Measurements from ENCODE around the gene PRSS33.

Gene PRSS33

DNA sequence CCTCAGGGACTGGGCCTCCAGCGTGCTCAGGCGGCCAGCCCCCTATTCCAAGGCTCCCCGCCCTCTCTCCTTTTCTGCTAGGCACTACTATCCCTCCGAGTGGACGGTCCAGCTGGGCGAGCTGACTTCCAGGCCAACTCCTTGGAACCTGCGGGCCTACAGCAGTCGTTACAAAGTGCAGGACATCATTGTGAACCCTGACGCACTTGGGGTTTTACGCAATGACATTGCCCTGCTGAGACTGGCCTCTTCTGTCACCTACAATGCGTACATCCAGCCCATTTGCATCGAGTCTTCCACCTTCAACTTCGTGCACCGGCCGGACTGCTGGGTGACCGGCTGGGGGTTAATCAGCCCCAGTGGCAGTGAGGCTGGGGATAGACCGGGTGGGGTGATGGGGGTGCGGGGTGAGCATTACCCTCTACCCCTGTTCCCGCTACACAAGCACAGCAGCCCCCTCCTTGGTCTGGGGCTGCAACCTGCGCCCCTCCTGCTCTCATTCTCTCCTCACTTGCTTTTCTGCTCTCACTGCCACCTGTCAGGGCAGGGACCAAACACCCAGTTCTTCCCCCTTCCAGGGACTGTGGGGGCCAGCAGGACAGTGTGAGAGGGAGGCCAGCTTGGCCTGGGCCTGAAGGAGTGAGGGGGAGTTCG, 12.0 kb upstream of the PRSS33 start:
- no peak for DNase-seq (ENCODE audit: low spot score)

DNA sequence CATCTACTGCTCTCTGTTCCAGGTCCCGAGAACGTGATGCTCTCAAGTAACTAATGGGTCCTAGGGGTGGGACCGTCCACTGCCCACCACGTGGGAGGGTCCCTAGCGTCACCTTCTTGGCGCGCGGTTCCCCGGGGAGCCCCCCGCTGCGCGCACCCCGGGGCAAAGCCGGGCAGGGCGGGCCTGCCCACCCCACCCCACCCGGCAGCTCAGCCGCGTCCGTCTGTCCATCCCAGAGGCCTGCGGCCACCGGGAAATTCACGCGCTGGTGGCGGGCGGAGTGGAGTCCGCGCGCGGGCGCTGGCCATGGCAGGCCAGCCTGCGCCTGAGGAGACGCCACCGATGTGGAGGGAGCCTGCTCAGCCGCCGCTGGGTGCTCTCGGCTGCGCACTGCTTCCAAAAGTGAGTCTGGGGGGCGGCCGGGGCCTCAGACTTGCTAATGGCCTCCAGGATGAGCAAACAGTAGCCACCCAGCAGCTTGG, 11.4 kb upstream of the PRSS33 start:
- no peak for DNase-seq (ENCODE audit: low spot score)

DNA sequence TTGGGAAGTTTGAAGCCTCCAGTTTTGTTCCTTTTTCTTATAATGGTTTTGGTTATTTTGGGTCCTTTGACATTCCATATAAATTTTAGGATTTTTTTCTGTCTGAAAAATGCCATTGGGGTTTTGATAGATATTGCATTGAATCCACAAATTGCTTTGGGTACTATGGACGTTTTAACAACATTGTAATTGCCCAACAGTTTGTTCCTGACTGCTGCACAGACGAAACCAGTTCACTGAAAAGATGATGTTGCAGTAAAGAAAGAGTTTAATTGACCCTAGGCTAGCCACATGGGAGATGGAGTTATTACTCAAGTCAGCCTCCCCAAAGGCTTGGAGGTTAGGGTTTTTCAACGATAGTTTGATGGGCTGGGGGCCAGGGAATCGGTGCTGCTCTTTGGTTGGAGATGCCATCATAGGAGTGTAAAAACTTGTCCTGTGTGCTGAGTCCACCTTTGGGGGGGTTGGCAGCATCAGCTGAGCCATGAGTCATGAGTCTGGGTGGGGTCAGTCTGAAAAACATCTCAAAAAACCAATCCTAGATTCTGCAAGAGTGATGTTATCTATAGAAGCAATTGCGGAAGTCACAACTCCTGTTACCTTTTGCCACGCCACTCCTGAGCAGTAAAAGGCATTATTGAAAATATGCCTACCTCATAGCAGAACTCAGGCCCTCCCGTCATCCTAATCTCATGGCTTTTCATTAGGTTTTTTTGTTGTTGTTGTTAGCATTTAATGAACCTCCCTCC, 8.2 kb upstream of the PRSS33 start:
- DNase-seq (ENCODE audit: low spot score): peak; percentile 67

DNA sequence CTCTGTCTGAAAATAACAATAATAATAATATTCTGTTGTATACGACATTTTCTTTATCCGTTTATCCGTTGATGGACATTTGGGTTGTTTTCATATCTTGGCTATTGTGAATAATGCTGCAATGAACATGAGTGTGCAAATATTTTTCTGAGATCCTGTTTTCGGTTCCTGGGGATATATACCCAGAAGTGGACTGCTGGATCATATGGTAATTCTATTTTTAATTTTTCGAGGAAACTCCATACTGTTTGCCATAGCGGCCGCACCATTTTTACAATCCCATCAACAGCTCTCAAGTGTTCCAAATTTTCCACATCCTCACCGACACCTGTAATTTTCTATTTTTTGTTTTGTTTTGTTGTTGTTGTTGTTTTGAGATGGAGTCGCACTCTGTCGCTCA, 5.6 kb upstream of the PRSS33 start:
- DNase-seq (ENCODE audit: low spot score): no peak

DNA sequence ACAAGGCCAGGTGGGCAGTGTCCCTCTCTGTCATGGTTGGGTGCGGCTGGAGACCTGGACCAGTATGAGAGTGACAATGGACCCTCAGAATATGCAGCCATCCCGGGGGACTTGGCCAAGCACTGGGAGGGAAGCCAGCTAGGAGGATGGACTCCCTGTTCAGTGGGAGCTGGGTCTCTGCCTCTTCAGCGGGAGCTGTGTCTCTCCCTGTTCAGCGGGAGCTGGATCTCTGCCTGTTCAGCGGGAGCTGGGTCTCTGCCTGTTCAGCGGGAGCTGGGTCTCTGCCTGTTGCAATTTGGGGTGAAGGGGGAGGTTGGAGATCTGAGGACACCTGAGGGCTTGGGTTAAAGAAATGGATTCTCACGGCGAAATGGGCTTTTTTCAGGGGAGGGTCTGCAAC, 3.8 kb upstream of the PRSS33 start:
- DNase-seq (ENCODE audit: low spot score): no peak

DNA sequence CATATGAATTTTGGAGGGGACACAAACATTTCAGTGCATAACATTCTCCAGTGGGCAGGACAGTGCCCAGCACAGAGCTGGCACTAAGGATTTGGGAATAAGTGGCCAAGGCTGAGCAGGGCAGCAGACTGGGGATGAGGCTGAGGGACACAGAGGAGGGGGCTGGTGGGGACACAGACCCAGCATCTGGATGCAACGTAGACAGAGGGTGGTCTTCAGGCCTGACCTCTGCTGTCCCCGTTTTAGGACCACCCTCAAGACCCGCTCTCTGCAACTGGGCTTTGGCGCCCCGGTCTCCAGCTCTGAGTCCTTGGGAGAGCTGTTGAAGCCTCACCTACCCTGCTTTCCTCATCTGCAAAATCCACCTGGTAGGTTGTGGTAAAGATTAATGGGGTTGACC, 3.3 kb upstream of the PRSS33 start:
- no peak for DNase-seq (ENCODE audit: low spot score)

DNA sequence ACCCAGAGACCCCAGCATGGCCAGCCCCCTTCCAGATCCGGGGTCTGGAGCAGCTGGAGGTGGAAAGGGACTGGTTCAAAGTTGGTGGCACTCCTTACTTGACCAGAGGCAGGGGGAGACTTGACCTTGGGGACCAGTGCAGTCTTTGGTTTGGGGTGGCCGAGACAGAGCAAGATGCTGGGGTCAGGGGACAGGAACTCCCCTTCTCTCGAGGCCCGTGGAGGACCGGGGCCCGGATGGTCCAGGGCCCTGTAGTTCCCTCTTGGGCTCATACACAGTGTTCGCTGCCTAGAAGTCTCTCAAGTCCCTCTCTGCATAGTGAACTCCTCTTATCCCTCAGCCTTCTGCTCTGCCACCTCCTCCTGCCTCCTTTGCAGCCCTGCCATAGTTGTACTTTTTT, 601 bp upstream of the PRSS33 start:
- DNase-seq (ENCODE audit: low spot score): no peak

DNA sequence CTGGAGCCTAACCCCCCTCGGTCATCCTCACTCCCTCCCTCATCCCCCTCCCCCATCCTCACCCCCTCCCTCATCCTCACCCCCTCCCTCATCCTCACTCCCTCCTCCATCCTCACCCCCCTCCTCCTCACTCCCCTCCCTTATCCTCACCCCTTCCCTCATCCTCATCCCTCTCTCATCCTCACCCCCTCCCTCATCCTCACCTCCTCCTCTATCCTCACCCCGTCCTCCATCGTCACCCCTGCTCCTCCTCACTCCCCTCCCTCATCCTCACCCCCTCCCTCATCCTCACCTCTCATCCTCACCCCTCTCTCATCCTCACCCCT, 571 bp downstream of the PRSS33 start:
- DNase-seq (ENCODE audit: low spot score): no peak

DNA sequence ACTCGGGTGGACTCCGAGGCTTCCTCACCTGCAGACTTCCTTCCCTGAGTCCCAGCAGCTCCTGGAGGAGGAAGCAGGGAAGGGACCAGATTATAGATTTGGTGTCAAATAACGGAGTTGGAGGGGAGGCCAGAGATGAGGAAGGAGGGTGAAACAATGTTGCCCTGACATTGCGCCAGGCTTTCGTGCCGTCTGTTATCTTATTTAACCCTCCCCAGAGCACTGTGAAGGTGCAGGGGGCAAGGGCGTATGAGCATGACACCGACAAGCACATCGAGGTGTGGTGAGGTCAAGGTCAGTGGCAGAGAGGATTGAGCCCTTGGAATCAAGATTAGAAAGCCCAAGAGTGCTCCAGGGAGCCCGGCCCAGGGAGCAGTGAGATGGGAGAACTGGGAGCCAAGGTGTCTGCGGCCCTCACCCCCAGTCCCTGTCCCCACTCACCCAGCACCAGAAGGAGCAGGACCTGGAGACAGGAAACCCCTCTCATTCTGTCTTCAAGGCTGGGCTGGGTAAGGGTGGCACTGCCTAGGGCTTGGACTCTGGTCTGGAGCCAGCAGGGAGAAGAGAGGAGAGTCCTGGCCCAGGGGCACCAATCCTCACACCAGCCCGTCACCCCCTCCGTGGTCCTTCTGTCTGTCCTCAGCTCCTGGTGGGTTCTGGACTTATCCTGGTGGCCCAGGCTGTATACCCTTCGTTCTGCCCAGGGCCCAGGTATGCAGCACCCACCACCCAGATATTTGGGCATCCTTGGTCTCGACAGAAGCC, 1.1 kb downstream of the PRSS33 start:
- no peak for DNase-seq (ENCODE audit: low spot score)

DNA sequence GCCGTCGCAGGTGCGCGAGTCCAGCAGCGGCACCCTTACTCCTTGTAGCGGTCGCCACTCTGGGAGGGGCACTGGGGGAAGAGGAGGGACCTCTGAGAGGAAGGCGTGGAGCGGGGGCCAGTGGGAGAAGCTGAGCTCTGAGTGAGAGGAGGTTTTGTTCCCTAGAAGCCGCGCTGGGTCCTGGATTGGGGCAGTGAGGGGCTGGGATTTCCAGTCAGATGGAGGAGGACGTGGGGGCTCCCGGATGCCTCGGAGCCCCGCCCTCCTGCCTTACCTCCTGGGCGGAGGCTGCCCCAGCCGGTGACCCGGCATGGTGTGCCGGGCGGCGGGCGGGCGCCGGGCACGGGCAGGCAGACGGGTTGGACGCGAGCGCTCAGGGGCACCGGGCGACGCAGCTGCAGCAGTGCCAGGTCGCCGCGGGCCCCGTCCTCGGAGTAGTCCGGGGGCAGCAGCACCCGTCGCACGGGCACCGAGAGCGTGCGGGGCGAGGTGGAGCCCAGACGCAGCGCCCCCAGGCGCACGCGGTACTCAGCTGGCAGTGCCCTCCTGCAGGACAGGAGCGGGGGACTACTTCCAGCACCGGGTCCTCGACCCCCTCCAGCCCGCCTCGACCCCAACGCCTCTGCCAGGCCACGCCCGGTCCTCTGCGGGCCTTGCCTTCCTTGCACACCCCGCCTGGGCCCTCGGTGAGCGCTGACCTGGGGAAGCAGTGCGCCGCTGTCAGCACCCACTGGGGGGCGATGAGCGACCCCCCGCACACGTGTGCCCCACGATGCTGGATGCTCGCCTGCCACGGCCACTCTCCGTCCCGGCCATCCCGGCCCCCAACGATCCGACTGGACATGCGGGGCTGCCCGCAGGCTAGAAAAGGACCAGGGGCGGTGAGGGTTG, 2.0 kb downstream of the PRSS33 start:
- peak; percentile 53 for DNase-seq (ENCODE audit: low spot score)

DNA sequence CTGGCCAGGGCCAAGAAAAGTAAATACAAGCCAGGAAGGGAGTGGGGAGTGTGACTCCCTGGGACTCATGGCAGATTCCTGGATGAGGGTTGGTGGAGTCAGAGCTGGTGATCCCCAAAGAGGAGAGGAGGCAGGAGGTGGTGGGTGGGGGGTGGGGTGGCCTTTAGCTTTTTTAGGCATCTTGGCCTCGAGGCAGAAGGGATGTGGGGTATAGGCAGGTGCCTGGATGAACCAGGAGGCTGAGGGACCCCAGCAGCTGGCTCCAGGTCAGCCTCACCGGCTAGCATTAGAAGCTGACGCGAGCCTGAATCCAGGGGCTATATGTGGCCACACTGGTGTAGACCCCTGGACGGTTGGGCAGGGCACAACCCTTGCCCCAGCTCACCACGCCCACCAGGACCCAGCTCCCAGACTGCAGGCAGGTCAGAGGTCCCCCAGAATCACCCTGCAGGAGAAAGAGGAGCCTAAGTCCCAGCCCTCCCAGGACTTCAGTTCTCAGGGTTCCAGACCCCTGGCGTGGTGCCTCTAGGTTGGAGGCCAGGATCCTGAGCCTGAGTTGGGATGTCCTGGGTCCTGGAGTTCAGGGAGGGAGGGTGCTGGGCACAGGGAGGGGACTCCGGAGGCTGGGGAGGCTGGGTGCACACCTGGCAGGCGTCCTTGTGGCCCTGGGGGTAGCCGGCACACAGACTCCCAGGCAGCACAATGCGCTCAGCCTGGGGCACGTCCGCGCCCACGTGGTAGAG, 2.8 kb downstream of the PRSS33 start:
- no peak for DNase-seq (ENCODE audit: low spot score)

DNA sequence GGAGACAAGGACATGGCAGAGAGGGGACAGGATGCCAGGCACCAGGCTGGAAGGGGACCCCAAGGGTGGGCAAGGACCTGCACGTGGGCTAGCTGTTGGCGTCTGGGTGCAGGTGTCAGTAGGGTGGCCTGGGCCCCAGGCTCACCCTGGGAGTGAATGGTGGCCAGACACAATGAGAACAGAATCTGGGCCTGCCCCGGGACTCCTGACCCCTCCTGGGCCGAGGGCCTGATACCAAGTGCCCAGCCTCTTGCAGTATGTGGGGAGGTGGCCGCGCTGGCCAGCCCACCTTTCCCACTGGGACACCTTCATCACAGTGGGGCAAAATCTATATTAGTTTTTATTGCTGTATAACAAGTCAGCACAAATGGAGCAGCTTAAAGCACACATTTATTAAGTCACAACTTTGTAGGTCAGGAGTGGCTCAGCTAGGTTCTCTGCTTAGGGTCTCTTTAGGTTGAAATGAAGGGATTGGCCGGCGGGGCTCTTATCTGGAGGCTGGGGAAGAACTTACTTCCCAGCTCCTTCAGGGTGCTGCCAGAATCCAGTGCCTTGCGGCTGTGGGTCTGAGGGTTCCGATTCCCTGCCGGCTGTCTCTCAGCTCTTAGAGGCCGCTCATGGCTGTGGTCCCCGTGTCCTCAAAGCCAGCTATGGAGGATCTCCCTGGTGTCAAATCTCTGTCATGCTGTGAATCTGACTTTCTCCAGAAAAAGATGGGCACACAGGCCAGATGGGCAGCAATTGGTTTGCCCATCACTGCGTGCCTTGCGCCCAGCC, 3.6 kb downstream of the PRSS33 start:
- no peak for DNase-seq (ENCODE audit: low spot score)

DNA sequence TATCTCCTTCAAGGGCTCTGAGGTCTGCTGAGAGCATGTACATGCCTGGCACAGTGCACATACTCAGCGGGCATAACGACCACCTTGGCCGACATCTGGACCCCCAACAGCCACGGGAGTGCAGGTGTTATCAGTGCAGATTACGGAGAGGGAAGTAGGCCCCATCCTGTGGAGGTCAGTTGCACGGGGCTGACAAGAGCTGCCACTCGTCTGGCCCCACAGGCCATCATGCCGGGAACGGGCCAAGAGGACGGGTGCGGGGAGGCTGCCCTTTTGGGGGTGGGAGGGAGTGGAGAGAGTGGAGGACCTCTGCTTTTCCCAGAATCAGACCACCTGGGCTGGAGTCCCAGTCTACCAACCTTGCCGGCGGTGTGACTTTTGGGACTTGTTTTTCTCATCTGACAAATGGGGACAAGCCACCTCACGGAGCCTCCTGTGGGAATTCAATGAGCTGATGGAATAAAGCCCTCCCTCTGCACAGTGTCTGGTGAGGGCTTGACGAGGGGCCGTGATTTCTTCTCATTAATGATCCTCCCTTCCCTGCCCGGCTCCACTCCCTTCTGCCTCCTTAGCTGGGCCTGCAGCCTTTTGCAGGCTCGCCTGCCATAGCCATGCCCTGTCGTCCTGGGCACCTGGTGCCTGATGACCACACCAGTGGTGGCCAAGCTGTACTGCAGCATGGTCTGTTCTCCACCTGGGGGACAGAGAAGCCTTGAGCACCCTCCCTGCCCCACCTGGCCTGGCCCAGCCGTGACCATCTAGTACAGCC, 4.6 kb downstream of the PRSS33 start:
- no peak for DNase-seq (ENCODE audit: low spot score)

DNA sequence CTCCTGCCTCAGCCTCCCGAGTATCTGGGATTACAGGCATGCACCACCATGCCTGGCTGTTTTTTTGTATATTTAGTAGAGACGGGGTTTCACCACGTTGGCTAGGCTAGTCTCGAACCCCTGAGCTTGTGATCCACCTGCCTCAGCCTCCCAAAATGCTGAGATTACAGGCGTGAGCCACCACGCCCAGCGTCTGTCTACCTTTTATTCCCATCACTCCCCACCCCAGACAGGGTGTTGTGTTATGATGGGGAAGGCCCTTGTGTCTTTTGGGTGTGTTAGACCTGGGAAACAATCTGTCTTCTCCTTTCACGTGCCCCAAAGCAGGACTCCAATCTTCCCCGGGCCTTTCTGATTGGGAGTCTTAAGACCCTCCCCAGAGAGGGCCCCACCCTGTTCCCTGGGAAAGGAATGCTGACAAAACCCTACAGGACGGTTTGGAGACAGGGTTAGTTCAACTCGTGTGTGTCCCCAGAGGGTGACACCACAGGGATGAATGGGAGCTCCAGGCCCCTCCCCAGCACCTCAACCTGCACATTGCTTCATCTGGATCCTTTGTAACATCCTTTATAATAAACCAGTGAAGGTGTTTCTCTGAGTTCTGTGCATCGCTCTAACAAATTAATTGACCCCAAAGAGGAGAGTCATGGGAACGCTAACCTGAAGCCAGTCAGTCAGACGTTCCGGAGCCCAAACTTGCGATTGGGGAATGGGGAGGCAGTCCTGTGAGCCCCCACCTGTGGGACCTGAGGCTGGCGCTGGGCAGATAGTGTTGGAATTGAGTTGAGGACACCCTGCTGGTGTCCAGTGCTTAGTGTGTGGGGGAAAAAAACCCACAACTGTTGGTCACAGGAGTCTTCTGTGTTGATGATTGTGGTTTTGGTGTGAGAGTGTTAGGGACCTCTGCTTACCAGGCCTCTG, 7.1 kb downstream of the PRSS33 start:
- no peak for DNase-seq (ENCODE audit: low spot score)

DNA sequence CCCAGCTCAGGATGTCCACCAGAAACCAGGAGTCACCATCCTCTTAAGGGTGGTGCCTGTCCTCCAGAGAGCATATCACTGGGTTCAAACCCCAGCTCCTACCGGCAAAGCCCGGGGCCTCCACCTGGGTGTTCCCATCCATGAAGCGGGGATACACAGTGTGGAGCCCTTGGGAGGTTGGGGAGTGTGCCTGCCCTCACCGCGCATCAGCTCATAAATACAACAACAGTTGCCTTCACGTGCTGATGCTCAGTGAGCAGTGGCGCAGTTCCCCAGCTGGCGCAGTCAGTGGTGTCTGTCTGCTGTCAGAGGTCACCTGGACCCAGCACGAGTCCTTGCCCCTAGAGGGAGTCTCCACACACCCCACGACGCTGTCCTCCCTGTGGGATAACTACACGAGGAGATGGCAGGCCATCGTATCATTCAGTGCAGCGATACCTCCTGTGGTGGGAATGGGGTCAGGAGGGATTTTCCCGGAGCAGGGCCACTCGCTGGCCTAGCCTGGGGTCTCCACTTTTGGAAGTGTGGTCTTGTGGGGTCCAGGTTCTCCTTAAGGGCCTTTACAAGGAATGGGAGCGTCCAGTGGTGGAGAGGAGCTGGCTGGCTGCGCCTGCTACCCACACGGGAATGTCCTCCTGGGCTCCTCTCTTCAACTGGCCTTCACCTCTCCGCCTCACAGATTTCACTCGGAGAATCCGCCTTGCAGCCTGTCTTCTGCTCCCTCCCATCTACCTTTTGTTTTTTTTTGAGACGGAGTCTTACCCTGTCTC, 8.0 kb downstream of the PRSS33 start:
- no peak for DNase-seq (ENCODE audit: low spot score)

DNA sequence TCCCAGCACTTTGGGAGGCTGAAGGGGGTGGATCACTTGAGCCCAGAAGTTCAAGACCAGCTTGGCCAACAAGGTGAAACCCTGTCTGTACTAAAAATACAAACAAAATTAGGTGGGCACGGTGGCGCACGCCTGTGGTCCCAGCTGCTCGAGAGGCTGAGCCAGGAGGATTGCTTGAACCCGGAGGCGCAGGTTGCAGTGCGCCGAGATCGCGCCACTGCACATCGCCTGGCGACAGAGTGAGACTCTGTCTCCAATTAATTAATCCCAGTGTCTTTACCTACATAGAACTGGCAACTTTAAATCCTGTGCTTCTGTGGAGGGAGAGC, 8.8 kb downstream of the PRSS33 start:
- no peak for DNase-seq (ENCODE audit: low spot score)

DNA sequence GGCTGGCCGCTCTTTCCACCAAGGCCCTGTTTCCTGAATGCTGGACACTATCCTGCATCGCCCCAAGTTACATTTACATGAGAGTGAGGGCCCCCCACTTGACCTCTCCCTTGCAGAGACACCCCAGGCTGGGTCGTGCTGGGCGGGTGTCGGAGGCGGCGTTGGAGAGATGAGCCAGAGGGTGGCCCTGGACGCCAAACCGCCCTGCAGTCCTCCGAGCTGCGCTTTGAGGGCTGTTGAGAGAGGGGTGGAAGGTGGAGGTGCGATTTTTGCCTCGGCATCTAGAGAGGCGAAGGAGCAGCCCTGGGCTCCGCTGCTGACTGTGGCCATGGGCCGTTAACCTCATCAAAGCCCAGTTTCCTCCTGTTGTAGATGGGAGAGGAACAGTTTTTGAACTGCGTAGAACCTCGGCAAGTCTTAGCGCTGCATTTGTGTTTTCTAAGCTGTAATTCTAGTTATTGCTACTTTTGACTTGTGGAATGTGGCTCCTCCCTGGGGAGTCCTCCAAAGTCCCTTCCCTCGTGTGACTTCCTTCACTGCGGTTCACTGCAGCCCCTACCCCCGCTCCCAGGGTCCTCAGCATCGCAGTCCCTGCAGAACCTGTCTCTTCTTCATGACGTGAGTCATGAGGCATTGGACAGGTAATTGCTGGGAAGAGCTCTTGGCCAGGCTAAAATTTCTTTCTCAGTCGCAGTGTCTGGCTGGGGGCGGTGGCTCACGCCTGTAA, 9.3 kb downstream of the PRSS33 start:
- no peak for DNase-seq (ENCODE audit: low spot score)

Measured in SW480 (cell line).